K562 (cell line): ENCODE results near the gene RIN3. TPM values are rescaled to one million over a fixed set of nuclear protein-coding genes. Genes with fewer than 3 reads are reported as not detected.

Experiments
- ATAC-seq: fragments of 200-7000 bp; cut with Tn5 transposase; 3 replicates; pipeline ENCODE4 v1.9.1; 2020; ENCODE audit warnings: moderate library complexity
- BruUV-seq: library from RNA; stranded (reverse); fragments of 400-500 nt; replicated peaks from 2 replicates; lab custom pipeline; 2021; lab: Mats Ljungman, UMichigan
- CTCF ChIA-PET: fragments of 300-600 bp; formaldehyde crosslinking; extraction: SDS; loops from one replicate; lab custom pipeline; 2021; ENCODE audit warnings: low intra/inter-chr PET ratio; lab: Yijun Ruan, JAX
- POLR2A ChIA-PET: fragments of 300-600, 350-650 bp; sonication (Branson Sonifier 250); formaldehyde crosslinking; extraction: SDS; loops from one replicate; lab custom pipeline; 2021; ENCODE audit warnings: antibody characterized with exemption, inconsistent platforms; lab: Yijun Ruan, JAX
- DNase-seq, 4 experiments: peaks; one replicate each; pipeline versions ENCODE4 v3.0.0 to v3.0.0-alpha.2; 2011 to 2018; ENCODE audit warnings: low spot score in 3 of 4, mixed read lengths in 3 of 4; ENCODE audit errors: extremely low read depth in 1 of 4
- FAIRE-seq: peaks from 2 replicates; lab custom pipeline; 2011; peaks lifted over from hg19 to GRCh38; lab: Jason Lieb, UNC
- H2AFZ ChIP-seq: 2 replicates; pipeline ENCODE4 v1.6.0; 2011; ENCODE audit warnings: low read depth, low read length, control low read depth, inconsistent platforms
- H3K27ac ChIP-seq: fragments of 200-600 bp; 3 replicates; pipeline ENCODE4 v1.8.0; 2011; ENCODE audit warnings: low read depth, mild to moderate bottlenecking, control low read depth, inconsistent platforms, low read length, moderate library complexity, mixed read lengths; ENCODE audit errors: extremely low read depth
- H3K27me3 ChIP-seq, 2 experiments: fragments of 300-600 bp in 1 of 2; 2 replicates in 1 of 2; 3 replicates in 1 of 2; pipeline versions ENCODE4 v1.6.0 to v1.8.0; 2011; ENCODE audit warnings: inconsistent platforms in 2 of 2, low read length in 2 of 2, mild to moderate bottlenecking in 1 of 2, mixed read lengths in 1 of 2, moderate library complexity in 1 of 2; ENCODE audit not compliant: control insufficient read depth in 2 of 2, insufficient read depth in 2 of 2
- H3K36me3 ChIP-seq: fragments of 300-600 bp; 3 replicates; pipeline ENCODE4 v1.8.0; 2011; ENCODE audit warnings: mild to moderate bottlenecking, low read length, inconsistent platforms; ENCODE audit not compliant: control insufficient read depth, insufficient read depth
- H3K4me1 ChIP-seq, 2 experiments: fragments of 200-600 bp in 1 of 2; replicated peaks in 1 of 2; 2 replicates in 1 of 2; 3 replicates in 1 of 2; pipeline versions ENCODE4 v1.5.1 to v1.8.0; 2011; ENCODE audit warnings: inconsistent platforms in 2 of 2, low read length in 2 of 2, mild to moderate bottlenecking in 1 of 2, mixed read lengths in 1 of 2, moderate library complexity in 1 of 2; ENCODE audit not compliant: control insufficient read depth in 2 of 2, insufficient read depth in 2 of 2
- H3K4me2 ChIP-seq: 2 replicates; pipeline ENCODE4 v1.6.1; 2011; ENCODE audit warnings: low read length, control low read depth, inconsistent platforms, mixed read lengths; ENCODE audit not compliant: insufficient read depth
- H3K4me3 ChIP-seq: fragments of 200-600 bp; sonication (generic), shearing (Covaris generic); 2 replicates; pipeline ENCODE4 v1.5.1; 2016; ENCODE audit warnings: control low read depth, inconsistent platforms
- H3K79me2 ChIP-seq: fragments of 200-600 bp; 3 replicates; pipeline ENCODE4 v1.8.0; 2011; ENCODE audit warnings: low read length, inconsistent platforms; ENCODE audit not compliant: control insufficient read depth, insufficient read depth
- H3K9ac ChIP-seq, 2 experiments: 2 replicates each; pipeline versions ENCODE4 v1.6.0 to v1.6.1; 2011; ENCODE audit warnings: low read depth in 2 of 2, low read length in 2 of 2, control low read depth in 1 of 2, inconsistent platforms in 1 of 2, mild to moderate bottlenecking in 1 of 2, mixed read lengths in 1 of 2; ENCODE audit not compliant: insufficient read depth in 1 of 2
- H3K9me1 ChIP-seq: one replicate; pipeline ENCODE4 v1.6.0; 2011; ENCODE audit warnings: inconsistent platforms, mild to moderate bottlenecking, low read length, moderate library complexity; ENCODE audit not compliant: control insufficient read depth, insufficient read depth
- H3K9me3 ChIP-seq: replicated peaks from 2 replicates; pipeline ENCODE4 v1.5.1; 2011; ENCODE audit warnings: low read depth, low read length, inconsistent platforms; ENCODE audit not compliant: control insufficient read depth, insufficient read depth
- H4K20me1 ChIP-seq: replicated peaks from 2 replicates; pipeline ENCODE4 v1.6.1; 2011; ENCODE audit warnings: low read length, inconsistent platforms, mixed read lengths; ENCODE audit not compliant: control insufficient read depth, insufficient read depth
- BDP1 ChIP-seq: IDR thresholded peaks from 3 replicates; pipeline ENCODE4 v1.6.1; 2011; ENCODE audit not compliant: insufficient read length, insufficient read depth
- BRF1 ChIP-seq: IDR thresholded peaks from 3 replicates; pipeline ENCODE4 v1.6.1; 2011; ENCODE audit warnings: borderline replicate concordance, mild to moderate bottlenecking; ENCODE audit not compliant: insufficient read length; ENCODE audit errors: extremely low read depth
- CLOCK ChIP-seq: fragments of 250-450 bp; sonication (Bioruptor Pico); IDR thresholded peaks from 2 replicates; pipeline ENCODE4 v1.4.0; 2020; ENCODE audit warnings: mild to moderate bottlenecking, moderate library complexity, borderline replicate concordance
- EWSR1 ChIP-seq: fragments of 450-650 bp; IDR thresholded peaks from 2 replicates; pipeline ENCODE4 v1.6.1; 2018; ENCODE audit warnings: borderline replicate concordance, mild to moderate bottlenecking, low read depth, moderate library complexity; ENCODE audit not compliant: partially characterized antibody
- ILK ChIP-seq: fragments of 450-650 bp; IDR thresholded peaks from 2 replicates; pipeline ENCODE4 v1.6.1; 2016; ENCODE audit warnings: missing genetic modification characterization, low read depth, mild to moderate bottlenecking, missing compliant biosample characterization, moderate library complexity, borderline replicate concordance
- KDM4B ChIP-seq, 2 experiments: fragments of 450-650 bp in 1 of 2; sonication (generic) in 1 of 2; IDR thresholded peaks; 2 replicates each; pipeline ENCODE4 v1.6.1; 2016 to 2017; ENCODE audit warnings: borderline replicate concordance in 2 of 2, antibody characterized with exemption in 1 of 2, low read depth in 1 of 2, mild to moderate bottlenecking in 1 of 2
- KHSRP ChIP-seq: fragments of 450-650 bp; IDR thresholded peaks from 2 replicates; pipeline ENCODE4 v1.6.1; 2017
- MBD1 ChIP-seq: fragments of 250-450 bp; sonication (Bioruptor Pico); IDR thresholded peaks from 2 replicates; pipeline ENCODE4 v1.8.0; 2022; ENCODE audit warnings: inconsistent platforms
- NFXL1 ChIP-seq: fragments of 450-650 bp; formaldehyde crosslinking; IDR thresholded peaks from 2 replicates; pipeline ENCODE4 v1.4.0; 2021; ENCODE audit warnings: mild to moderate bottlenecking
- SMAD1 ChIP-seq: fragments of 150-350 bp; IDR thresholded peaks from 2 replicates; pipeline ENCODE4 v1.6.1; 2014; ENCODE audit warnings: low read length, low read depth; ENCODE audit not compliant: partially characterized antibody
- SMAD2 ChIP-seq: fragments of 150-350 bp; IDR thresholded peaks from 2 replicates; pipeline ENCODE4 v1.6.1; 2014; ENCODE audit warnings: low read depth, mild to moderate bottlenecking, low read length
- SMAD3 ChIP-seq: fragments of 450-650 bp; formaldehyde crosslinking; conservative IDR thresholded peaks from 2 replicates; pipeline ENCODE4 v1.4.0; 2020; ENCODE audit warnings: mild to moderate bottlenecking
- SRSF3 ChIP-seq: fragments of 200-400 bp; formaldehyde crosslinking; IDR thresholded peaks from 2 replicates; pipeline ENCODE4 v1.6.1; 2016; ENCODE audit warnings: mild to moderate bottlenecking, low read length, moderate library complexity; ENCODE audit not compliant: insufficient read depth
- STAT6 ChIP-seq: sonication (generic); formaldehyde crosslinking; IDR thresholded peaks from 2 replicates; pipeline ENCODE4 v1.8.1; 2023; ENCODE audit warnings: mild to moderate bottlenecking, missing genetic modification reagents
- TCF7L2 ChIP-seq: fragments of 150-350 bp; IDR thresholded peaks from 2 replicates; pipeline ENCODE4 v1.6.1; 2016; ENCODE audit warnings: low read depth, mild to moderate bottlenecking, low read length, moderate library complexity
- ZNF197 ChIP-seq: fragments of 200-800 bp; sonication (Bioruptor generic); IDR thresholded peaks from 2 replicates; pipeline ENCODE4 v1.6.1; 2016; ENCODE audit warnings: low read depth, missing genetic modification characterization, missing compliant biosample characterization
- WGBS: fragments of 100-300 bp; shearing (Covaris generic); methylation state at CpG from one replicate; pipeline ENCODE4 v1.1.6; 2016; ENCODE audit warnings: low coverage, mixed read lengths; ENCODE audit not compliant: insufficient coverage; ENCODE audit errors: missing lambda C conversion rate; 5-methylcytosine and 5-hydroxymethylcytosine counted together
- in situ Hi-C: fragments of 300-500 bp; cut with MboI; formaldehyde crosslinking; loops from 4 replicates; pipeline ENCODE4 v1.15.0; 2018; ENCODE audit warnings: inconsistent platforms, mixed read lengths
- intact Hi-C: fragments of 100-400 bp; cut with micrococcal nuclease; formaldehyde crosslinking; loops from 2 replicates; pipeline ENCODE4 v1.14.2; 2022
- polyA plus RNA-seq, 8 experiments: library from polyadenylated mRNA; depleted of rRNA in 4 of 8; stranded (reverse) in 5 of 8; unstranded in 3 of 8; fragments of >200 nt; fragmentation: Nextera tagmentation in 2 of 8; fragmentation: Illumina TruSeq in 1 of 8; extraction: Ambion mirVana in 2 of 8; extraction: Trizol in 1 of 8; gene quantifications; 2 replicates each; pipeline versions ENCODE4 v1.2.1 to v1.2.3, GENCODE V29; 2011 to 2014; ENCODE audit warnings: inconsistent platforms in 1 of 8, missing spikeins in 1 of 8
- total RNA-seq, 7 experiments: library from RNA; depleted of rRNA in 6 of 7; stranded (reverse); fragments of >200 nt in 6 of 7; fragmentation: Illumina TruSeq in 2 of 7; extraction: Trizol in 2 of 7; gene quantifications; 2 replicates each; pipeline versions ENCODE4 v1.2.1 to v1.2.3, GENCODE V29; 2011 to 2021; ENCODE audit warnings: low replicate concordance in 1 of 7

RIN3 gene
- total and polyA plus RNA-seq, 9 of the 15 experiments (the other 6 are each of a cell fraction or from before 2014, with no cell fraction given): 0.01 to 0.49 (median 0.08) TPM; not detected in 5

- no TSS peak for BruUV-seq
- 2% methylated on average over 7 of the region's 7 CpGs for WGBS
- TF ChIP-seq SRSF3 (no peak), KDM4B (IDR thresholded peaks at IDR 0.05; ENCODE audit: borderline replicate concordance in 2 of 2, low read depth in 1 of 2) (no peak), NFXL1 (CRISPR knock-in tag) (no peak), SMAD3 (no peak), STAT6 (CRISPR knock-in tag) (no peak), BDP1 (no peak), KHSRP (no peak), MBD1 (CRISPR knock-in tag) (no peak), BRF1 (no peak), ZNF197 (CRISPR knock-in tag) (no peak), CLOCK (CRISPR knock-in tag) (no peak), ILK (tag) (no peak), SMAD2 (no peak), TCF7L2 (no peak), SMAD1 (no peak), EWSR1 (no peak)
Measured at GRCh38 chr14:92627707-92628215, 114.2 kb downstream of the RIN3 start.

More at GRCh38 chr14:92627707-92628215, 114.2 kb downstream of the RIN3 start:
- Histone ChIP-seq H3K36me3 (no peaks in the 10 kb centered on the region), H3K9ac (no peak overlapping the region), H3K79me2 (no peaks in the 10 kb centered on the region), H3K27me3 (peaks cover 0 to 1% of the 10 kb centered on the region in 2 experiments; a peak in 2 of 5 replicates), H2AFZ (no peak overlapping the region), H3K9me3 (no peaks in the 10 kb centered on the region; the same call in 1 of the 2 replicates), H3K4me1 (no peaks in the 10 kb centered on the region), H3K4me3 (no peak overlapping the region), H3K9me1 (no peaks in the 10 kb centered on the region), H3K4me2 (no peak overlapping the region), H3K27ac (no peak overlapping the region), H4K20me1 (no peaks in the 10 kb centered on the region)
- no peak for DNase-seq
- in situ Hi-C loops: no loop called here
- ChIA-PET POLR2A (no interaction called here), CTCF (no interaction called here)
- ATAC-seq: no peak
- intact Hi-C loops: no loop called here
- no peak for FAIRE-seq
